ENCODE results near the gene FECH. TPM values are rescaled to one million over a fixed set of nuclear protein-coding genes. Genes with fewer than 3 reads are reported as not detected.

FECH gene
- total and polyA plus RNA-seq, 10 of the 15 experiments (the other 5 are each of a cell fraction or from before 2014, with no cell fraction given) = 9.9 to 50.0 (median 30.1) TPM

GRCh38 chr18:57624988-57625387, 38.5 kb upstream of the FECH start:
- in situ Hi-C loops (cut with MboI) (loop anchor here (25.0 kb wide), 1 partner anchor 212 kb away; no protein-coding TSS in a partner anchor), intact Hi-C loops (cut with micrococcal nuclease; ENCODE audit: unreplicated experiment) (loop anchor here (5.0 kb wide), 1 partner anchor 217 kb away; no protein-coding TSS in a partner anchor)
- Histone ChIP-seq H3K4me1 (ENCODE audit: control insufficient read depth, insufficient read depth, low read length) (no peaks in the 10 kb centered on the region; the same call in 1 of the 2 replicates), H3K4me2 (ENCODE audit: control insufficient read depth, insufficient read depth) (no peak overlapping the region), H3K27ac (ENCODE audit: control insufficient read depth, insufficient read depth) (no peak overlapping the region), H3K79me2 (ENCODE audit: control insufficient read depth, insufficient read depth, low read length) (peaks cover 17% of the 10 kb centered on the region), H3K27me3 (replicated peaks in 1 of 2; ENCODE audit: control insufficient read depth in 2 of 2, insufficient read depth in 2 of 2, low read length in 1 of 2) (no peaks in the 10 kb centered on the region), H3K4me3 (no peak overlapping the region), H4K20me1 (ENCODE audit: control insufficient read depth, insufficient read depth) (no peaks in the 10 kb centered on the region), H3K9me3 (replicated peaks; ENCODE audit: control insufficient read depth, insufficient read depth, low read length) (no peaks in the 10 kb centered on the region), H2AFZ (ENCODE audit: control insufficient read depth, low read depth, low read length) (no peak overlapping the region), H3K36me3 (ENCODE audit: control insufficient read depth in 2 of 2, insufficient read depth in 2 of 2, low read length in 1 of 2) (no peaks in the 10 kb centered on the region), H3K9ac (ENCODE audit: control insufficient read depth, insufficient read depth, low read length) (no peak overlapping the region)
- no TSS peak for BruUV-seq (replicated peaks)
- 79% methylated on average over 4 of the region's 4 CpGs for WGBS (ENCODE audit: insufficient coverage, insufficient replicate concordance, low lambda C conversion rate, missing lambda C conversion rate)
- ChIA-PET POLR2A (no interaction called here), SMC1A (ENCODE audit: uncharacterized antibody, unreplicated experiment) (no interaction called here), CTCF (interaction anchor here (0.5 to 1.4 kb wide), 2 partner anchors 123 to 571 kb away, joined by 3 to 4 read pairs; no protein-coding TSS in a partner anchor), RAD21 (ENCODE audit: unreplicated experiment) (no interaction called here)
- no peak for DNase-seq (ENCODE audit: low read depth, low spot score)
- no peak for FAIRE-seq
- TF ChIP-seq FOXK2 (IDR thresholded peaks at IDR 0.05) = no peak
- no peak for TF ChIP-seq SKIL (IDR thresholded peaks at IDR 0.05; ENCODE audit: low read depth, poor library complexity, severe bottlenecking)
- no peak for TF ChIP-seq RBBP5 (conservative IDR thresholded peaks at IDR 0.05)
- no peak for TF ChIP-seq TBL1XR1 (IDR thresholded peaks at IDR 0.05; ENCODE audit: low read depth, low read length)
- TF ChIP-seq NFYB (IDR thresholded peaks at IDR 0.05; ENCODE audit: insufficient read depth, low read depth, low read length) = no peak
- no peak for TF ChIP-seq KAT2A (conservative IDR thresholded peaks at IDR 0.05; ENCODE audit: control insufficient read depth, low read depth, low read length)
- no peak for TF ChIP-seq ZZZ3 (IDR thresholded peaks at IDR 0.05; ENCODE audit: control insufficient read depth, insufficient read length, low read depth)
- no peak for TF ChIP-seq IRF3 (IDR thresholded peaks at IDR 0.05)
- no peak for TF ChIP-seq YBX1 (IDR thresholded peaks at IDR 0.05)
- TF ChIP-seq NFXL1 (IDR thresholded peaks at IDR 0.05; ENCODE audit: borderline replicate concordance) = no peak
- no peak for ATAC-seq

Data from GM12878 (cell line).